KG1 (cell line): Measurements from ENCODE around the gene LSP1.

Experiments used
- DNase-seq: peaks from one replicate; lab custom pipeline; 2025; lab: John Stamatoyannopoulos, UW

The LSP1 gene

GRCh38 chr11:1890856-1891830 lies 38.3 kb downstream of the LSP1 start:
- DNase-seq: no peak

DNA sequence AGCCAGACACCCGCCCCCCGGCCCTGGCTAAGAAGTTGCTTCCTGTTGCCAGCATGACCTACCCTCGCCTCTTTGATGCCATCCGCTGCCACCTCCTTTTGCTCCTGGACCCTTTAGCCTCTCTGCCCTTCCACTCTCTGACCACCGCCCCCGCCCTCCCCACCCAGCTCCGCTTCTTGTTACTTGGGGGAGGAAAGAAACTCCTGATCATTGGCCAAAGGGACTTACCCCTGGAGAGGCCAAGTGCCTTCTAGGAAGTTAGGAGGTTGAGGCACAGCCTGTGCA lies 38.9 kb downstream of the LSP1 start, which contains the start of gene PRR33:
PRR33 (minus strand) TSS at position 65 of the 285 bp plus-strand sequence. CDS start 1,311 bp downstream, outside the sequence.
- no peak for DNase-seq

DNA sequence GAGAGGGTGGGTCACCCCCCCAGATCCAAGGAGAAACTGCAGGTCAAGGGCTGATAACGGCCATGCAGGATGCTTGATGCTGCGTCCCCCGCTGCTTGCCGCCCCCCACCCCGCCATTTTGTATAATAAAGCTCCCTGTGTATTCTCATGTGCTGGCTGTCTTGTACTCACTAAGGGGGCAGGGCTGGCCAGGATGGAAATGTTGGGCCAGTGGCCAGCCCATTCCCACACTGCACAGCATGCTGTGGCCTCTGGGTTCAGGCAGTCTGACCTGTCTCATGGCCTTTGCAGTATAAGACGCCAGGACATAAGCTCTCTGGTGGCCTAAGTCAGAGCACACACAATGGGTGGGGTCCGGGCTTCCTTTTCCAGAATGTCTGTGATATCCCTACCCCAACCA lies 39.2 kb downstream of the LSP1 start:
- no peak for DNase-seq

DNA sequence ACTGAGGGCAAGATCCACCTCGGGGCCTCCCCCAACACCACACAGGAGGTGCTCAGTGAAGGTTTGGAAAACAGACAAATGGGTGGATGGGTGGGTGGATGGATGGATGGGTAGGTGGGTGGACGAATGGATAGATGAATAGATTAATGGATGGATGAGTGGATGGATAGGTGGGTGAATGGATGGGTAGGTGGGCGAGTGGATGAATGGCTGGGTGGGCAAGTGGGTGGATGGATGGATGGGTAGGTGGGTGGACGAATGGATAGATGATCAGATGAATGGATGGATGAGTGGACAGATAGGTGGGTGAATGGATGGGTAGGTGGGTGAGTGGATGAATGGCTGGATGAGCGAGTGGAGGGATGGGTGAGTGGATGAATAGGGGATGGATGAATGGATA lies 39.7 kb downstream of the LSP1 start:
- DNase-seq: no peak

DNA sequence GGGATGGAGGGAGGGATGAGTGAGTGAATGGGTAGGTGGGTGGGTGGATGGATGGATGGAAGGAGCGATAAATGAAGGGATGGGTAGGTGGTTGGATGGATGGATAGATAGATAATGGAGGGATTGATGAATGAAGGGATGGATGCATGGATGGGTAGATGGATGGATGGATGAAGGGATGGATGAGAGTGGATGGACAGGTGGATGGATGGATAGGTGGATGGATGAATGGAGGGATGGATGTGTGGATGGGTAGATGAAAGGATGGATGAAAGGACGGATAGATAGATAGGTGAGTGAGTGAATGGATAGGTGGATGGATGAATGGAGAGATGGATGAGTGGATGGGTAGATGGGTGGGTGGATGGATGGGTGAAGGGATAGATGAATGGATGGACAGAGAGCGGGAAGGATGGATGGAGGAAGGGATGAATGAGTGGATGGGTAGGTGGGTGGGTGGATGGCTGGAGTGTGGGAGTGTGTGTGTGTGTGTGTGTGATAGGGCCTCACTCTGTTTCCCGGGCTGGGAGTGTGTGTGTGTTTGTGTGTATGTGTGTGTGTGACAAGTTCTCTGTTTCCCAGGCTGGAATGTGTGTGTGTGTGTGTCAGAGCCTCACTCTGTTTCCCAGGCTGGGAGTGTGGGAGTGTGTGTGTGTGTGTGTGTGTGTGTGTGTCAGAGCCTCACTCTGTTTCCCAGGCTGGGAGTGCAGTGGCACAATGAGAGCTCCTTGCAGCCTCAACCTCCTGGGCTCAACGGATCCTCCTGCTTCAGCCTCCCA lies 40.9 kb downstream of the LSP1 start:
- no peak for DNase-seq

DNA sequence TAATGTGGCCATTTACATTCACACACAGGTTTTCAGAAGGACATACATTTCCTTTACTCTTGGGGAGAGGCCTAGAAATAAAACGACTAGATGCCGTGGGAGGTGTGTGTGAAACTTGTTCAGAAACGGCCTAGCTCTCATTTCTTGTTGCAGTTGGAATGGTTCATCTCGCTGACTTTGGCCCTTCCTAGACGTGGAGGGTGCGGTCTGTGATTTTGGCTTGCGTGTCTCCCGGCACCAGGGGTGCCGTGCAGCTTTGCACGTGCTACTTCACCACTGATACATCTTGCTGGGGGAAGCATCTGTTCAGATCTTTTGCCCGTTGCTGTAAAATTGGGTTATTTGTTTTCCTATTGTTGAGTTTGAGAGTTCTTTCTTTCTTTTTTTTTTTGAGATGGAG lies 41.9 kb downstream of the LSP1 start:
- DNase-seq: no peak

DNA sequence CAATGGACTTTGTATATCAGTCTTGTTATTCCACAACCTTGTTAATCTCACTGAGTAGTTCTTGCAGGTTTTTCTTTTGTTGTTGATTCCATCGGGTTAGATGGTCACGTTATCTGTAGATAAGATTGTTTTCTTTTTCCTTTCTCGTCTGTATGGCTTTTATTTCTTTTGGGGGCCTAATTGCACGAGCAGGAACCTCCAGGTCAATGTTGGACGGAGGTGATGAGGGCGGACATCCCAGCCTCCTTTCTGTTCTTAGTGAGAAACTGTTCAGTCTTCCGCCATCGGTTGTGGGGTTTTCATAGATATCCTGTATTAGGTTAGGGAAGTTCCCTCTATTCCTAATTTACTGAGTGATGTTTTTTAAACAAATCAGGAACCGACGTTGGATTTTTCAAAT lies 43.6 kb downstream of the LSP1 start:
- no peak for DNase-seq

DNA sequence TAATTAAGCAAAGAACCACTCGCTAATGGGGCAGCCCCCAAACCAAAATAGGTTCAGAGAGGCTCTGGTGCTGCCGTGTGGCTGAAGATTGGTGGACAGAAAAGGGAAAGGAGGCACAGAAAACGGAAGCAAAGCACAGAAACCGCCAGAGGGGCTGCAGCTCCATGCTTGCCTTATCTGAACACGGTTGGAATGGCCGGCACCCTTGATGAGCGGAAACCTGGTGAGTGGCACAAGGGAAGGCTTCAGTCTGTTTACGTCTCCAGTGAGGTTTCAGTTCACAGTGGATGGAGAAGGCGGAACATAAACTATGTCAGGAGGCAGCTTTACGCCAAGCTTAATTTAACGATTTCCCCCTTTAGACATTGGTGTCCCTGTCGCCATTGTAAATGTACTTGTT lies 44.0 kb downstream of the LSP1 start:
- no peak for DNase-seq

DNA sequence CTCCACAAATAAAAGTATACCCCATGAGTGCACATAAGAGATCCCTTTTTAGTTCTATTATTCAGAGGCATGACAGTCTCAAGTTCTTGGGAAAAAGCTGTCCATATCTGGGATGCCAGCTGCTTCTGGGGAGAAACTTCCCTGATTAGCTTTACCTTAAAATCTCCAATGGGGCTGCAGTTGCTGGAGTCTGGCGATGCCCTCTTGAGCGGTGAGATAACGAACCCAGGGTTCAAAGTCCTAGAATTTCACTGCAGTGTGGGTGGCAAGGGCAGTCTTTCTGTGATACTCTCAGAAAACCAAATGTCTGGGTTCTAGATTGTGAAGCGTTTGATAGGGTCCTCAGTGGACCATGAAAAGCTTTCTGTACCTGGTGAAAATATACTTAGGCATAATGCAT lies 46.2 kb downstream of the LSP1 start:
- DNase-seq: no peak

GRCh38 chr11:1899686-1900085 lies 46.8 kb downstream of the LSP1 start:
- no peak for DNase-seq

DNA sequence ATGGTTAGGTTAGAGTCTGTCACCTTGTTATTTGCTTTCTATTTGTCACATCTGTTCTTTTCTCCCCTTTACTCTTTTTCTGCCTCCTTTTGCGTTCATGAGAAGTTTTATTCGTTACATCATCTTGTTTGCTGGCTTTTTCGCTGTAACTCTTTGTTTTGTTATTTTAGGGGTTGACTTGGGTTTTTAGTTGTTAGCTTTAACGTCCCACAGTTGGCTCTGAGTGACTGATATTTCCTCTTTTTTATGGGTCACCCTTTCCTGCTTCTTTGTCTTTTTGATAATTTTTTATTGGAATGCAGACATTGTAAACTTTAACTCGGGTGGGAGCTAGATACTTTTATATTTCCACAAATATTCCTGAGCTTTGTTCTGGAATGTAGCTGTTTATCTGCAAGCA lies 53.3 kb downstream of the LSP1 start:
- DNase-seq: no peak

DNA sequence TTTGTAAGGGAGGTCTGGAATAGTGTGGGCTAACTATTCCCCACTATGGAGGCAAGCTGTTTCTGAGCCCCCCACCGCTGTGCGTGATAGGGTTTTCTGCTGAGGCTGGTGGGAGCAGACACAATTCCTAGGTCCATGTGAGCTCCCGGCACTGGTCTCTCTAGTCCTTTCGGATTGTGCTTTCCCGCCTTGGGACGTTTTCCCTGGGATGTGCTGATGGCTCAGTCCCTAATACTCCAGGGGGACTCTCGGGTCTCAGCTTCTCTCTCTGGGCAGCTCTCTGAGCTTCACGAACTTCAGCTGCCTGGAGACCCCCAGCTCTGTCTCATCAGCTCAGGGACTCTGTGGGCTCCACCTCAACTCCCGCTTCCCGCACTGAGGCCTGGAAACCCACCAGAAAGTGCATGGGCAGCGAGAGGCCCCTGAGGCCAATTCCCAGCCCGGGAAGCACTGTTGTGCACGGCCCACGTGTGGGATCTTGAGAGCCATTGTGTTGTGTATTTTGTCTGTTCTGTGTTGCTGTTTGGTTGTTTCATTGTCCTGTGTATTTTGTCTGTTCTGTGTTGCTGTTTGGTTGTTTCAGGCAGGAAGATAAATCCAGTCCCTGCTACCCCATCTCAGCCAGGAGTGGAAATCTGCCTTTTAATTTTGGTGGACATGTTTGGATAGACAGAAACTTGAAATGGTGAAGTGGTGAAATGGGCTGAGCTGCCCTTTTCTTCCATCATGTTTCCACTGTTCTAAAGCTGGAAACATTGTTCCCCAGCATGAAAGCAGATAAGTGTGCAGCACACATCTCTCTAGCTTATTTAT lies 53.9 kb downstream of the LSP1 start:
- DNase-seq: no peak

DNA sequence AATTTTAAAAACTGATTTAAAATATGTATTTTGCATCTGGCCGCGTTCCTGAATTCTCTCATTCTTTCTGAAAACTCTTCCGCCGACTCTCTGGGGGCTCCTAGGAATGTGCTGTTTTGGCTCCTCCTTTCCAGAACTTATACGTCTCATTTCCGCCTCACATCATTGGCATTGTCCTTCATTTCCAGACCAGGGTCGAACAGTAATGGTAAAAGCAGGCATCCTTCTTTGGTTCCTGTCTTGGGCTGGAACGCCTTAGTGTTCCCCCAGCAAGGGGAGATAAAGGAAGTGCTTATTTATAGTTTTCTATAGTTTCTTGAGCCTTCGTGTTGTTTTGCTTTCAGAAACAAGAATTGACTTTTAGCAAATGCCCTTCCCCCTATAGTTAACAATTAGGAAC lies 55.7 kb downstream of the LSP1 start:
- DNase-seq: no peak

DNA sequence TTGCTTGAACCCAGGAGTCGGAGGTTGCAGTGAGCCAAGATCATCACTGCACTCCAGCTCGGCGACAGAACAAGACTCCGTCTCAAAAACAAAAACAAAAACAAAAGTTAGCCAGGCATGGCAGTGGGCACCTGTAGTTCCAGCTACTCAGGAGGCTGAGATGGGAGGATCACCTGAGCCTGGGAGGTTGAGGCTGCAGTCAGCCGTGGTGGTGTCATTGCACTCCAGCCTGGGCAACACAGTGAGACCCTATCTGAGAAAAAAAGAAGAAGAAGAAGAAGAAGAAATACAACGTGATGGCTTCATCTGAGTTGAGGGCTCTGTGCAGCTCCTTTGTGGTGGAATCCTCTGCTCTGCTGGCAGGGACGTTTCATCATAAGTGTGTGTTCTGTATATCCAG lies 56.6 kb downstream of the LSP1 start:
- no peak for DNase-seq

DNA sequence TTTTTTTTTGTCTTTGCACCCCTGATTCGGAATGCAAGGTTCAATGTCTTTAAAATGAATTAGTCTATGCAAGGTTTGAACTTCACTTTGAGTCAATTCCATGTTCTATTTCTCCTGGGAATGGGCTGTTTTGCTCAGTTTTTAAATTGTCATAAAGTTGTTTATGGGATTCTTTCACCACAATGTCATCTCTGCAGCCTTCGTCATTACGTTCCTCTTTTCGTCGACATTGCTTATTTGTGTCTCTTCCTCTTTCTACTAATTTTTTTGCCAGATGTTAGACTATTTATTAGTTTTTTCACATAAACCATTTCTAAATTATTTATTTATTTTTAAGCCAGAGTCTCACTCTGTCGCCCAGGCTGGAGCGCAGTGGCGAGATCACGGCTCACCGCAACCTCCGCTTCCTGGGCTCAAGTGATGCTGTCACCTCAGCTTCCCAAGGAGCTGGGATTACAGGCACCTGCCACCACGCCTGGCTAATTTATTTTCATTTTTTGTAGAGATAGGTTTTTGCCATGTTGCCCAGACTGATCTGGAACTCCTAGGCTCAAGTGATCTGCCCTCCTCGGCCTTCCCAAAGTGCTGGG lies 59.5 kb downstream of the LSP1 start:
- DNase-seq: no peak

- DNase-seq: no peak
These were observed 60.6 kb downstream of the LSP1 start for GRCh38 chr11:1913271-1914060.

- no peak for DNase-seq
These were observed 62.9 kb downstream of the LSP1 start for GRCh38 chr11:1915795-1916131.

- no peak for DNase-seq
These were observed 63.5 kb downstream of the LSP1 start for GRCh38 chr11:1916132-1916985.

- DNase-seq: no peak
These were observed 64.2 kb downstream of the LSP1 start for GRCh38 chr11:1916986-1917522.
